ENCODE results near the gene DVL2. TPM values are rescaled to one million over a fixed set of nuclear protein-coding genes. Genes with fewer than 3 reads are reported as not detected.
A peak's percentile ranks its signal among the peaks of the same experiment; 100 is the strongest.

DVL2 gene
- total RNA-seq, 2 donors from 2014 or later: 32.4 to 42.4 TPM

DNA sequence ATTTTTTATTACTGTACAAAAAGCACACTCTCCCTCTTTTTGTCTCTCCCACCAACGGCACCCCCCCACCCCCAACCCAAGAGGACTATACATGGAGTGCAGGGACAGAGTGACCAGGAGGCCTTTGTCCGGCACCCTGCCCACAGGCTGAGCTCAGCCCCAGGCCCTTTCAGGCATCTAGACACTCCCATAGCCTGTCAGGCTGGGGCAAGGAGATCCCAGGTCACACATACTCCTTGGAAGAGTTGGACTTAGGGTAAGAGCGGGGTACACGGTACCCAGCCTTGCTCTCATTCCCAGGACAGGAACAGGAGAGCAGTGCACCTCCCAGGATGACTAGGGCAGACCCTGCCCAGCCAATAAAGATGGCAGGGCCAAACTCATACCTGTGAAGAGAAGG is 25.8 kb upstream of the DVL2 start:
- no peaks in the 10 kb centered on the region for H3K4me1 ChIP-seq
- no peaks in the 10 kb centered on the region for H3K36me3 ChIP-seq
- no peak for DNase-seq
- intact Hi-C loops (cut with DNase I): loop anchor here (5.0 kb wide), 1 partner anchor 37 kb away; no protein-coding TSS in a partner anchor
- H3K4me3 ChIP-seq: peak overlapping the region; percentile 77
- H3K9me3 ChIP-seq: no peaks in the 10 kb centered on the region
- no peaks in the 10 kb centered on the region for H3K27me3 ChIP-seq
- H3K27ac ChIP-seq: peak overlapping the region; percentile 93
- TF ChIP-seq, protein P1, sequence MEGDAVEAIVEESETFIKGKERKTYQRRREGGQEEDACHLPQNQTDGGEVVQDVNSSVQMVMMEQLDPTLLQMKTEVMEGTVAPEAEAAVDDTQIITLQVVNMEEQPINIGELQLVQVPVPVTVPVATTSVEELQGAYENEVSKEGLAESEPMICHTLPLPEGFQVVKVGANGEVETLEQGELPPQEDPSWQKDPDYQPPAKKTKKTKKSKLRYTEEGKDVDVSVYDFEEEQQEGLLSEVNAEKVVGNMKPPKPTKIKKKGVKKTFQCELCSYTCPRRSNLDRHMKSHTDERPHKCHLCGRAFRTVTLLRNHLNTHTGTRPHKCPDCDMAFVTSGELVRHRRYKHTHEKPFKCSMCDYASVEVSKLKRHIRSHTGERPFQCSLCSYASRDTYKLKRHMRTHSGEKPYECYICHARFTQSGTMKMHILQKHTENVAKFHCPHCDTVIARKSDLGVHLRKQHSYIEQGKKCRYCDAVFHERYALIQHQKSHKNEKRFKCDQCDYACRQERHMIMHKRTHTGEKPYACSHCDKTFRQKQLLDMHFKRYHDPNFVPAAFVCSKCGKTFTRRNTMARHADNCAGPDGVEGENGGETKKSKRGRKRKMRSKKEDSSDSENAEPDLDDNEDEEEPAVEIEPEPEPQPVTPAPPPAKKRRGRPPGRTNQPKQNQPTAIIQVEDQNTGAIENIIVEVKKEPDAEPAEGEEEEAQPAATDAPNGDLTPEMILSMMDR (IDR thresholded peaks at IDR 0.05): no peak
- H3K9ac ChIP-seq (ENCODE audit: low read depth in 2 of 2, low read length in 2 of 2): peak overlapping the region; percentile 80 to 96

- peaks cover 4% of the 10 kb centered on the region for H3K36me3 ChIP-seq
- H3K9me3 ChIP-seq: no peaks in the 10 kb centered on the region
- DNase-seq: no peak
- H3K4me1 ChIP-seq: no peaks in the 10 kb centered on the region
- peak overlapping the region; percentile 77 for H3K4me3 ChIP-seq
- H3K9ac ChIP-seq (ENCODE audit: low read depth in 2 of 2, low read length in 2 of 2): peak overlapping the region; percentile 13 to 96
- intact Hi-C loops (cut with DNase I): no loop called here
- H3K27ac ChIP-seq: peak overlapping the region; percentile 93
- TF ChIP-seq, protein P1 (IDR thresholded peaks at IDR 0.05): no peak
- H3K27me3 ChIP-seq: no peaks in the 10 kb centered on the region
These were observed 25.2 kb upstream of the DVL2 start for GRCh38 chr17:7259555-7259889.

GRCh38 chr17:7258731-7259554 is 24.6 kb upstream of the DVL2 start:
- H3K4me1 ChIP-seq: no peaks in the 10 kb centered on the region
- H3K27ac ChIP-seq: peak overlapping the region; percentile 93
- no peaks in the 10 kb centered on the region for H3K9me3 ChIP-seq
- peak overlapping the region; percentile 13 to 96 for H3K9ac ChIP-seq (ENCODE audit: low read depth in 2 of 2, low read length in 2 of 2)
- TF ChIP-seq, protein P1 (IDR thresholded peaks at IDR 0.05): no peak
- intact Hi-C loops (cut with DNase I): no loop called here
- no peak overlapping the region for H3K4me3 ChIP-seq
- peak; percentile 86 for DNase-seq
- H3K36me3 ChIP-seq: peaks cover 4% of the 10 kb centered on the region
- H3K27me3 ChIP-seq: no peaks in the 10 kb centered on the region

- no peak for DNase-seq
- intact Hi-C loops (cut with DNase I): no loop called here
- H3K9ac ChIP-seq (ENCODE audit: low read depth in 2 of 2, low read length in 2 of 2): peak overlapping the region in 1 of 2 donors; percentile 35
- no peak overlapping the region for H3K4me3 ChIP-seq
- peaks cover 5% of the 10 kb centered on the region for H3K4me1 ChIP-seq
- H3K27ac ChIP-seq: peak overlapping the region; percentile 93
- no peaks in the 10 kb centered on the region for H3K9me3 ChIP-seq
- peaks cover 4% of the 10 kb centered on the region for H3K36me3 ChIP-seq
- H3K27me3 ChIP-seq: no peaks in the 10 kb centered on the region
- TF ChIP-seq, protein P1 (IDR thresholded peaks at IDR 0.05): no peak
These were observed 22.6 kb upstream of the DVL2 start for GRCh38 chr17:7256766-7257456.

DNA sequence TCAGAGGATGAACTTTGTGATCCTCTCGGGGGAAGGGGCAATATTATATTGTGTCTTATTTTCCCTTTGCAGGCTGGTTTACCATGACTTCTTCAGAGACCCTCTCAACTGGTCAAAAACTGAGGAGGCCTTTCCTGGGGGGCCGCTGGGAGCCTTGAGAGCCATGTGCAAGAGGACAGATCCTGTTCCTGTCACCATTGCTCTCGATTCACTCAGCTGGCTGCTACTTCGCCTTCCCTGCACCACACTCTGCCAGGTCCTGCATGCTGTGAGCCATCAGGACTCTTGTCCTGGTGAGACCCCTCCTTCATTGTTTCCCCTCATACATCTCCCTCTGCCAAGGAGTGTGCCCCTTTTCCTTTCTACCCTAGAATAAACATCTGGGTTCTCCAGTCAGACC is 20.2 kb upstream of the DVL2 start:
- intact Hi-C loops (cut with DNase I): no loop called here
- Histone ChIP-seq H3K9me3 (no peaks in the 10 kb centered on the region), H3K4me3 (no peak overlapping the region), H3K9ac (ENCODE audit: low read depth in 2 of 2, low read length in 2 of 2) (peak overlapping the region in 1 of 2 donors; percentile 48), H3K27ac (peak overlapping the region; percentile 9), H3K36me3 (peaks cover 4% of the 10 kb centered on the region), H3K4me1 (peaks cover 15% of the 10 kb centered on the region), H3K27me3 (no peaks in the 10 kb centered on the region)
- DNase-seq: no peak
- TF ChIP-seq, protein P1 (IDR thresholded peaks at IDR 0.05): no peak

Data from colonic mucosa (tissue), 4 donors.